ENCODE measurements around the gene BEGAIN.

GRCh38 chr14:100594625-100594951 is 7.4 kb upstream of the BEGAIN start:
- TF ChIP-seq POLR2A (IDR thresholded peaks at IDR 0.05) (no peak), CTCF (IDR thresholded peaks at IDR 0.05) (no peak), EP300 (IDR thresholded peaks at IDR 0.05) (no peak)

All from ovary (tissue), 3 donors.